CD4-positive, CD25-positive, alpha-beta regulatory T cell (primary cell): ENCODE results near the gene RRP15. TPM values are rescaled to one million over a fixed set of nuclear protein-coding genes. Genes with fewer than 3 reads are reported as not detected.

Experiments used
- ATAC-seq, 2 donors: fragments of 150-1000 bp; cut with Tn5 transposase; one replicate each; pipeline ENCODE4 v1.10.0; 2021; ENCODE audit warnings: low read depth in 2 of 2, moderate number of reproducible peaks in 2 of 2, moderate library complexity in 1 of 2
- DNase-seq, 3 donors: peaks; one replicate each; pipeline versions ENCODE4 v3.0.0 to v3.0.0-alpha.2; 2012 to 2022; ENCODE audit warnings: mixed read lengths in 1 of 3
- H3K27ac ChIP-seq: one replicate; pipeline ENCODE4 v1.7.0; 2013; ENCODE audit warnings: mild to moderate bottlenecking, low read length; ENCODE audit not compliant: insufficient read depth, poor library complexity, severe bottlenecking
- H3K27me3 ChIP-seq: one replicate; pipeline ENCODE4 v1.7.0; 2013; ENCODE audit warnings: low read length; ENCODE audit not compliant: control insufficient read depth, insufficient read depth
- H3K36me3 ChIP-seq: one replicate; pipeline ENCODE4 v1.7.0; 2013; ENCODE audit warnings: mild to moderate bottlenecking, low read length, moderate library complexity; ENCODE audit not compliant: control insufficient read depth, insufficient read depth
- H3K4me1 ChIP-seq: 2 replicates; pipeline ENCODE4 v1.7.0; 2013; ENCODE audit warnings: mild to moderate bottlenecking, low read length; ENCODE audit not compliant: insufficient read depth, control insufficient read depth, poor library complexity, severe bottlenecking
- H3K4me3 ChIP-seq: one replicate; pipeline ENCODE4 v1.7.0; 2013; ENCODE audit warnings: low read depth, mild to moderate bottlenecking, low read length, moderate library complexity
- H3K9me3 ChIP-seq, 2 experiments: 1 replicate in 1 of 2; 2 replicates in 1 of 2; pipeline ENCODE4 v1.7.0; 2013; ENCODE audit warnings: low read length in 2 of 2, mild to moderate bottlenecking in 1 of 2, moderate library complexity in 1 of 2; ENCODE audit not compliant: control insufficient read depth in 2 of 2
- H3K27ac Mint-ChIP-seq, 3 donors: one replicate each; pipeline ENCODE4 v1.8.0; 2020 to 2022; ENCODE audit warnings: mild to moderate bottlenecking in 3 of 3, mixed read lengths in 3 of 3, moderate library complexity in 2 of 3
- H3K27me3 Mint-ChIP-seq: one replicate; pipeline ENCODE4 v1.8.0; 2022; ENCODE audit warnings: mild to moderate bottlenecking, mixed read lengths
- H3K36me3 Mint-ChIP-seq: one replicate; pipeline ENCODE4 v1.8.0; 2020; ENCODE audit warnings: mixed read lengths
- H3K4me1 Mint-ChIP-seq, 4 donors: one replicate each; pipeline ENCODE4 v1.8.0; 2020 to 2022; ENCODE audit warnings: mixed read lengths in 4 of 4, mild to moderate bottlenecking in 1 of 4
- H3K4me3 Mint-ChIP-seq, 4 donors: one replicate each; pipeline ENCODE4 v1.8.0; 2020 to 2022; ENCODE audit warnings: mild to moderate bottlenecking in 4 of 4, mixed read lengths in 4 of 4, moderate library complexity in 3 of 4
- H3K9me3 Mint-ChIP-seq, 7 donors: one replicate each; pipeline ENCODE4 v1.8.0; 2020 to 2022; ENCODE audit warnings: mixed read lengths in 7 of 7, mild to moderate bottlenecking in 3 of 7, moderate library complexity in 2 of 7
- polyA plus RNA-seq, 4 donors: library from polyadenylated mRNA; unstranded; fragments of 300-500 nt; fragmentation: Illumina TruSeq; gene quantifications; one replicate each; pipeline ENCODE4 v1.2.3, GENCODE V29; 2021
- total RNA-seq: library from RNA; stranded (reverse); gene quantifications from one replicate; pipeline ENCODE4 v1.2.3, GENCODE V29; 2022

The RRP15 gene
- total and polyA plus RNA-seq, 5 donors from 2014 or later = 9.2 to 22.8 (median 13.1) TPM

GRCh38 chr1:218274511-218274910 lies 10.6 kb upstream of the RRP15 start:
- Histone ChIP-seq H3K4me3 (no peak overlapping the region), H3K4me1 (no peaks in the 10 kb centered on the region), H3K27me3 (no peaks in the 10 kb centered on the region), H3K9me3 (no peaks in the 10 kb centered on the region), H3K36me3 (no peaks in the 10 kb centered on the region), H3K27ac (no peak overlapping the region)
- H3K4me3 Mint-ChIP-seq = no peak overlapping the region
- DNase-seq (no peak), ATAC-seq (no peak)
- peaks cover 6% of the 10 kb centered on the region for H3K27me3 Mint-ChIP-seq
- no peaks in the 10 kb centered on the region for H3K4me1 Mint-ChIP-seq
- H3K9me3 Mint-ChIP-seq = no peaks in the 10 kb centered on the region
- no peak overlapping the region for H3K27ac Mint-ChIP-seq
- no peaks in the 10 kb centered on the region for H3K36me3 Mint-ChIP-seq

GRCh38 chr1:218275823-218276222 lies 9.3 kb upstream of the RRP15 start:
- Histone ChIP-seq H3K27ac (no peak overlapping the region), H3K36me3 (no peaks in the 10 kb centered on the region), H3K4me3 (no peak overlapping the region), H3K27me3 (no peaks in the 10 kb centered on the region), H3K4me1 (no peaks in the 10 kb centered on the region), H3K9me3 (no peaks in the 10 kb centered on the region)
- H3K36me3 Mint-ChIP-seq = no peaks in the 10 kb centered on the region
- no peak overlapping the region for H3K27ac Mint-ChIP-seq
- H3K9me3 Mint-ChIP-seq = peaks cover 0 to 1% (median 0%) of the 10 kb centered on the region in 7 donors
- H3K27me3 Mint-ChIP-seq = peaks cover 6% of the 10 kb centered on the region
- H3K4me1 Mint-ChIP-seq = no peaks in the 10 kb centered on the region
- H3K4me3 Mint-ChIP-seq = no peak overlapping the region
- DNase-seq (no peak), ATAC-seq (no peak)

- no peak for ATAC-seq
- peaks cover 7 to 23% (median 15%) of the 10 kb centered on the region in 4 donors for H3K4me1 Mint-ChIP-seq
- no peaks in the 10 kb centered on the region for H3K36me3 ChIP-seq
Measured at GRCh38 chr1:218281285-218281684, 3.8 kb upstream of the RRP15 start.

GRCh38 chr1:218284377-218284916 lies 646 bp upstream of the RRP15 start:
- peaks cover 20% of the 10 kb centered on the region for H3K4me1 ChIP-seq
- H3K27me3 Mint-ChIP-seq = peaks cover 22% of the 10 kb centered on the region
- H3K9me3 Mint-ChIP-seq = peaks cover 0 to 5% (median 1%) of the 10 kb centered on the region in 7 donors
- H3K27ac ChIP-seq = peak overlapping the region; percentile 76
- H3K4me3 ChIP-seq = peak overlapping the region; percentile 95
- H3K4me1 Mint-ChIP-seq = peaks cover 10 to 46% (median 32%) of the 10 kb centered on the region in 4 donors
- peak overlapping the region; percentile 95 to 100 (median 99) for H3K4me3 Mint-ChIP-seq
- H3K27me3 ChIP-seq = no peaks in the 10 kb centered on the region
- H3K36me3 Mint-ChIP-seq = no peaks in the 10 kb centered on the region
- no peak for ATAC-seq
- H3K9me3 ChIP-seq = peaks cover 3 to 5% of the 10 kb centered on the region in 2 experiments
- DNase-seq = no peak
- no peaks in the 10 kb centered on the region for H3K36me3 ChIP-seq
- H3K27ac Mint-ChIP-seq = peak overlapping the region; percentile 97 to 99 (median 98)

More at GRCh38 chr1:218281285-218281684, 3.8 kb upstream of the RRP15 start:
- peak in 1 of 3 donors; percentile 5 for DNase-seq
- Mint-ChIP-seq H3K36me3 (no peaks in the 10 kb centered on the region), H3K27me3 (peaks cover 22% of the 10 kb centered on the region), H3K27ac (no peak overlapping the region), H3K9me3 (peaks cover 0 to 5% (median 1%) of the 10 kb centered on the region in 7 donors), H3K4me3 (peak overlapping the region in 1 of 4 donors; percentile 72)
- H3K4me1 ChIP-seq = peaks cover 17% of the 10 kb centered on the region
- no peaks in the 10 kb centered on the region for H3K27me3 ChIP-seq
- H3K9me3 ChIP-seq = peaks cover 3 to 5% of the 10 kb centered on the region in 2 experiments
- no peak overlapping the region for H3K27ac ChIP-seq
- no peak overlapping the region for H3K4me3 ChIP-seq

GRCh38 chr1:218292515-218292914 lies 7.4 kb downstream of the RRP15 start:
- H3K27me3 ChIP-seq = no peaks in the 10 kb centered on the region
- DNase-seq = no peak
- H3K27ac Mint-ChIP-seq = no peak overlapping the region

GRCh38 chr1:218294546-218294945 lies 9.5 kb downstream of the RRP15 start:
- no peaks in the 10 kb centered on the region for H3K4me1 ChIP-seq
- no peak for DNase-seq
- peaks cover 4% of the 10 kb centered on the region for H3K36me3 ChIP-seq
- H3K9me3 ChIP-seq = no peaks in the 10 kb centered on the region
- Mint-ChIP-seq H3K4me1 (peaks cover under 1 to 41% (median 10%) of the 10 kb centered on the region in 4 donors), H3K36me3 (peaks cover 16% of the 10 kb centered on the region), H3K27me3 (no peaks in the 10 kb centered on the region), H3K9me3 (no peaks in the 10 kb centered on the region), H3K27ac (no peak overlapping the region), H3K4me3 (no peak overlapping the region)
- no peaks in the 10 kb centered on the region for H3K27me3 ChIP-seq
- H3K27ac ChIP-seq = no peak overlapping the region
- no peak for ATAC-seq
- H3K4me3 ChIP-seq = no peak overlapping the region

More at GRCh38 chr1:218292515-218292914, 7.4 kb downstream of the RRP15 start:
- Histone ChIP-seq H3K36me3 (peaks cover 4% of the 10 kb centered on the region), H3K27ac (no peak overlapping the region), H3K9me3 (no peaks in the 10 kb centered on the region), H3K4me3 (no peak overlapping the region), H3K4me1 (no peaks in the 10 kb centered on the region)
- ATAC-seq = no peak
- no peaks in the 10 kb centered on the region for H3K27me3 Mint-ChIP-seq
- no peaks in the 10 kb centered on the region for H3K9me3 Mint-ChIP-seq
- peaks cover 0 to 46% (median 17%) of the 10 kb centered on the region in 4 donors for H3K4me1 Mint-ChIP-seq
- H3K4me3 Mint-ChIP-seq = no peak overlapping the region
- peaks cover 16% of the 10 kb centered on the region for H3K36me3 Mint-ChIP-seq

GRCh38 chr1:218296162-218296561 lies 11.1 kb downstream of the RRP15 start:
- H3K4me1 Mint-ChIP-seq = peaks cover 0 to 40% (median 12%) of the 10 kb centered on the region in 4 donors
- H3K27ac ChIP-seq = no peak overlapping the region

GRCh38 chr1:218297461-218297860 lies 12.4 kb downstream of the RRP15 start:
- ATAC-seq = no peak
- Histone ChIP-seq H3K27ac (no peak overlapping the region), H3K4me3 (no peak overlapping the region), H3K27me3 (no peaks in the 10 kb centered on the region), H3K36me3 (peaks cover 9% of the 10 kb centered on the region), H3K9me3 (no peaks in the 10 kb centered on the region), H3K4me1 (peaks cover under 1% of the 10 kb centered on the region)
- DNase-seq = no peak
- peaks cover 0 to 48% (median 12%) of the 10 kb centered on the region in 4 donors for H3K4me1 Mint-ChIP-seq
- no peaks in the 10 kb centered on the region for H3K9me3 Mint-ChIP-seq
- H3K4me3 Mint-ChIP-seq = no peak overlapping the region
- H3K27me3 Mint-ChIP-seq = no peaks in the 10 kb centered on the region
- H3K27ac Mint-ChIP-seq = no peak overlapping the region
- H3K36me3 Mint-ChIP-seq = peaks cover 23% of the 10 kb centered on the region

More at GRCh38 chr1:218296162-218296561, 11.1 kb downstream of the RRP15 start:
- ATAC-seq (no peak), DNase-seq (no peak)
- H3K36me3 ChIP-seq = peaks cover 4% of the 10 kb centered on the region
- Mint-ChIP-seq H3K27me3 (no peaks in the 10 kb centered on the region), H3K4me3 (no peak overlapping the region), H3K9me3 (no peaks in the 10 kb centered on the region), H3K36me3 (peaks cover 16% of the 10 kb centered on the region), H3K27ac (no peak overlapping the region)
- no peak overlapping the region for H3K4me3 ChIP-seq
- no peaks in the 10 kb centered on the region for H3K9me3 ChIP-seq
- H3K27me3 ChIP-seq = no peaks in the 10 kb centered on the region
- no peaks in the 10 kb centered on the region for H3K4me1 ChIP-seq
